GM23248 (cell line): ENCODE data around the gene TWIST2.

ENCODE experiments used
- EZH2 ChIP-seq: fragments of 200-600 bp; sonication (generic); IDR thresholded peaks from 2 replicates; pipeline ENCODE4 v1.6.1; 2018; ENCODE audit warnings: antibody characterized with exemption, mild to moderate bottlenecking; ENCODE audit not compliant: insufficient read depth, poor library complexity, severe bottlenecking
- EZH2phosphoT487 ChIP-seq: fragments of 200-600 bp; sonication (generic); IDR thresholded peaks from 2 replicates; pipeline ENCODE4 v1.6.1; 2018; ENCODE audit warnings: antibody characterized with exemption, moderate library complexity, mild to moderate bottlenecking, low read depth; ENCODE audit not compliant: insufficient read depth

DNA sequence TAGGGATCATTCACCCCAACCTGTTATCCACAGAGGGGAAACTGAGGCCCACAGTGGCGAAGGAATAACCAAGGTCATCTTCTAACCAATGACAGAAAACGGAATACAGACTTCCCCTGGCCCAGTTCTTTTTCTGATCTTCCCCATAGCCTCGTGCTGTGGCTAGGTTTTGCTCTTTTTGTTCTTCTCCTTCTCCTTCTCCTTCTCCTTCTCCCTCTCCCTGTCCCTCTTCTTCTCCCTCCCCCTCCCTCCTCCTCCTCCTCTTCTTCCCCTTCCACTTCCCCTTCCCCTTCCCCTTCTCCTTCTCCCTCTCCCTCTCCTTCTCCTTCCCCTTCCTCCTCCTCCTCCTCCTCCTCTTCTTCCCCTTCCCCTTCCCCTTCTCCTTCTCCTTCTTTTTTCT is 12.9 kb upstream of the TWIST2 start:
- TF ChIP-seq EZH2, result no peak
- TF ChIP-seq EZH2phosphoT487, result no peak
